Loucy (cell line): ENCODE measurements around the gene RPTOR.

Experiments used
- EZH2phosphoT487 ChIP-seq: fragments of 200-600 bp; IDR thresholded peaks from 2 replicates; pipeline ENCODE4 v1.6.1; 2018; ENCODE audit warnings: antibody characterized with exemption, mild to moderate bottlenecking, moderate library complexity, borderline replicate concordance
- TF ChIP-seq, protein P1 (sequence below): fragments of 200-600 bp; sonication (generic); conservative IDR thresholded peaks from 2 replicates; pipeline ENCODE4 v1.5.1; 2014; ENCODE audit warnings: mild to moderate bottlenecking, antibody characterized with exemption, low read length

DNA sequence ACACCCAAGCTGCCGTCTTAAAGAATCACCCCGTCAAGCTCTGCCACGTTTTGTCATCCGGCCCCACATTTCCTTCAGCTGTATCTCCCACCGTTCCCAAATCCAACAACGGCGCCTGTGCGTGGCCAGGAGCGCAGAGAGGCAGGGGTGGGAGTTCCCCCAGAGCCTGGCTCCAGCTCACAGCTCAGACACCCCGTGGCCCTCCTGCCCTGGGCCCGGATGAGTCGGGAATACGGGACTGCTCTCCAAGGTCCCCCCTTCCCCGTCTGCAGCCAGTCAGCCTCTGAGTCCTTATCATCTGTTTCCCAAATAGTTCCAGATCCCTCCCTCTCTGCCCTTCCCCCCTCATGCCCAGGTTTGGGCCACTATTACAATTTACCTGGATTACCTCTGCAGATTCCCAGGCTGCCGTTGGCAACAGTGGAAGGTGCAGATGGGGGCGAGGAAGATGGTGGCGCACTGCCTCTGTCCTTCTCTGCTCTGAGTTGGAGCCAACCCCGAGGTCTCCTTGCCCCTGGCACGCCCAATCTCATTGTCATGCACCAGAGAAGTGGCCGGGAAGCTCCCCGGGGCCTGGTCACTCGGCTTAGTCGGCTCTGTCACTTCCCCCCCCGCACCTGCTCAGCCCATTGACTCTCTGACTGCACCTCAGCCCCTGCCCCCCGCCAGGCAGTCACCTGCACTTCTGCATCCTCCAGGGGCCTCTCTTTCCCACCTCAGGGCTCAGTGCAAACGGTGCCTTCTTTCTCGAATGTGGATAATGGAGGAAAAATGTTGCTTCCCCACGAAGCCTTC, 18.3 kb upstream of the RPTOR start:
- TF ChIP-seq, protein P1, sequence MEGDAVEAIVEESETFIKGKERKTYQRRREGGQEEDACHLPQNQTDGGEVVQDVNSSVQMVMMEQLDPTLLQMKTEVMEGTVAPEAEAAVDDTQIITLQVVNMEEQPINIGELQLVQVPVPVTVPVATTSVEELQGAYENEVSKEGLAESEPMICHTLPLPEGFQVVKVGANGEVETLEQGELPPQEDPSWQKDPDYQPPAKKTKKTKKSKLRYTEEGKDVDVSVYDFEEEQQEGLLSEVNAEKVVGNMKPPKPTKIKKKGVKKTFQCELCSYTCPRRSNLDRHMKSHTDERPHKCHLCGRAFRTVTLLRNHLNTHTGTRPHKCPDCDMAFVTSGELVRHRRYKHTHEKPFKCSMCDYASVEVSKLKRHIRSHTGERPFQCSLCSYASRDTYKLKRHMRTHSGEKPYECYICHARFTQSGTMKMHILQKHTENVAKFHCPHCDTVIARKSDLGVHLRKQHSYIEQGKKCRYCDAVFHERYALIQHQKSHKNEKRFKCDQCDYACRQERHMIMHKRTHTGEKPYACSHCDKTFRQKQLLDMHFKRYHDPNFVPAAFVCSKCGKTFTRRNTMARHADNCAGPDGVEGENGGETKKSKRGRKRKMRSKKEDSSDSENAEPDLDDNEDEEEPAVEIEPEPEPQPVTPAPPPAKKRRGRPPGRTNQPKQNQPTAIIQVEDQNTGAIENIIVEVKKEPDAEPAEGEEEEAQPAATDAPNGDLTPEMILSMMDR: no peak
- TF ChIP-seq EZH2phosphoT487: no peak
